Activated CD8-positive, alpha-beta memory T cell treated with anti-CD3 and anti-CD28 coated beads, Interleukin-2, amount 50 U/mL, for 1 hour (primary cell): Measurements from ENCODE around the gene FBXO45.
"Not testable (repeated sequence)": the region's sequence is repeated elsewhere in the genome, so short reads cannot be mapped to it uniquely, and the experiment has no call there.

ENCODE experiments used
- DNase-seq: peaks from one replicate; pipeline ENCODE4 v3.0.0-alpha.2; 2020; ENCODE audit errors: extremely low read depth

FBXO45 gene, protein sequence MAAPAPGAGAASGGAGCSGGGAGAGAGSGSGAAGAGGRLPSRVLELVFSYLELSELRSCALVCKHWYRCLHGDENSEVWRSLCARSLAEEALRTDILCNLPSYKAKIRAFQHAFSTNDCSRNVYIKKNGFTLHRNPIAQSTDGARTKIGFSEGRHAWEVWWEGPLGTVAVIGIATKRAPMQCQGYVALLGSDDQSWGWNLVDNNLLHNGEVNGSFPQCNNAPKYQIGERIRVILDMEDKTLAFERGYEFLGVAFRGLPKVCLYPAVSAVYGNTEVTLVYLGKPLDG

DNA sequence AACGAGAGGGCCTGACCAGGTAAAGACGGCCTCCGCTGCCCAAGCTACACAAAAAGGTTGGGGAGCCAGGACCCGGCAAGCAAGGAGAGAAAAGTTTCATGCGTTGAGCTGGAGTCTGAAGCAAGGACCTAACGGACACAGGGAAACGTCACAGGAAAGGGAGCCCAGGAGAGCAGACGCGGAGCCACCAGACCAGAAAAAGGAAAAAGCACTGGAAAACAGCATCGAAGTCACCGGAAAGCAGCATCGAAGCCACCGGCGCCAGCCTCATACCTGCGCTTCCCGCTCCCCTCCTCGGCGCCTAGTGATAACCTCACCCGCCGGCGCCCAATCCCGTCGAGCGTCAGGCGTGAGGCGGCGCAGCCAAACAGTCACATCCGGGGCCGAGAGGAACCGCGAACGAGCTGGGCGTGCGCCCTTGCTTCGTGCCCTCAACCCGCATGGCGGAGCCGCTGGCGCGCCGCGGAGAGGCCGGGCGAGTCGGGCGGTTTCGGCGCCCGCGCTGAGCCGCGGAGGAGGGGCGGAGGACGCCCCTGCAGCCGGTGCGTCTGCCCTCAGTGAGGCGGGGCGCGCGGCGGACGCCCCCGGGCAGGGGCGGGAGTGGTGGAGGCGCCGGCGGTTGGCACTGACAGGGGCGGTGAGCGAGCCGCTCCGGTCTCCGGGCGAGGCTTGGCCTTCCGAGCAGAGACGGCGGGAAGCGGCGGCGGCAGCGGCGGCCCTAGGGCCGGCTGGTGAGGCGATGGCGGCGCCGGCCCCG lies at the start of gene FBXO45, which contains the start of gene WDR53:
Gene FBXO45, plus strand, starts transcription at position 415 of the 757 bp plus-strand sequence. Its CDS starts 325 bp downstream, at position 740.
Gene WDR53, minus strand, starts transcription at position 309 of the 757 bp plus-strand sequence. CDS start 7,079 bp downstream, outside the sequence.
- peak; percentile 84 for DNase-seq

DNA sequence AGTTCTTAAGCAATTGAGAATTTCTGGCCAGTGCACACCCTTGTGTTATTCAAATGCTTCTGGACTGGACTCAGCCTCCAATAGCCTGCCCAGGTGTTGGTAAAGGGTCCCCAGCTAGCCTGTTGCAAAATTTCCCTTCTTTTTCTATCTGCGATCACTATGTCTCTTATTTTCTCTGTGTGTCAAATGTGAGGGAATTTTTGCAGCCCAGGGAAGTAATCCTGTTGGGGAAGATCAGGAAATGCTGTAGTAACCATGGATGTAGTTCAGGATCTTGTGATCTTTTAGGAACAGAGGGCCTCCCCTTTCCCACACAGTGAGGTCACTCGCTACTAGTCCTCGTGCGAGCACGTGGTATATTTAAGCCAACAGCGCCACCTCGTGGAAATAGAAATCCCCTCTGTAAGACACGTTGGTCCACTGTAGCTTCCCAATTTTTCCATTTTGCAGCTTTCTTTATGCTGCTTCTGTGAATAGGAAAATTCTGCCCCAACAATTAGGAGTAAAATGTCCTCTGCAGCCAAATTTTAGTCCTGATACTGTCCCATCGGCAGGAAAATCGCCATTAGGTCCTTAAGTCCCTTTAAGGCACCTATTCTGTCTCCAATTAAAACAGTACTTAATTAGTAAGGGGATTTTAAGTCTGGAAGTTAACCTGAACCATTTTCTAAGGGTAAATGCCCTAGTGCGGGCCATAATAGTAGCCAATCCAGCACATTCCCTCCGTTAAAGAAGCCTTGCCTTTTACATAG lies 49.3 kb upstream of the FBXO45 start:
- no peak for DNase-seq

DNA sequence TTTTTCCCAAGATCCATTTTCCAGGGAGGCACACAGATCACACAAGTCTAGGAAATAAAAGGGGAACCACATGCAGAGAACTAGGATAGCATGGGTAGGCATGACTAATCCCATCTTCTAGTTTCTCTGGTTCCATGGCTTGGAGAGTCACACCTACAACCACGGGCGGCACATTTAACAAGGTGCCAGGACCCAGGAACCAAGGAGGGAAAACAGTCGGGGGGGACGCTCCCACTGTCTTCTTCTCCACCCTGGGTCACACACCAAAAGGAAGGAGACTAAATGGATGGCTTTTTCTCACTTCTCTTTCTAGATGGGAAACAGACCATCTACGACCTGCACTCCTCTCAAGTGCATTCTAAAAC lies 48.8 kb upstream of the FBXO45 start:
- no peak for DNase-seq

DNA sequence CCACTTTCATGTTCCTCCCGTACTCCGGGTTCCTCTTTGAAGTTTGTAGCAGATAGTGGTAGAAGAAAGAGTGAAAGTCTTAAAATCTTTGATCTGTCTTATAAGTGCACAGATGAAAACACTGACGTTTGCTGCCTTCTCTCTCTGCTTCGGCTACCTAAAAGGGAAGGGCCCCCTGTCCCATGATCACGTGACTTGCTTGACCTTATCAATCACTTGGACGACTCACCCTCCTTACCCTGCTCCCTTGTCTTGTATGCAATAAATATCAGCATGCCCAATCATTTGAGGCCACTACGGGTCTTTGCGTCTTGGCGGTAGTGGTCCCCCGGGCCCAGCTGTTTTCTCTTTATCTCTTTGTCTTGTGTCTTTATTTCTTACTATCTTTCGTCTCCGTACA lies 47.2 kb upstream of the FBXO45 start:
- not testable (repeated sequence) for DNase-seq

DNA sequence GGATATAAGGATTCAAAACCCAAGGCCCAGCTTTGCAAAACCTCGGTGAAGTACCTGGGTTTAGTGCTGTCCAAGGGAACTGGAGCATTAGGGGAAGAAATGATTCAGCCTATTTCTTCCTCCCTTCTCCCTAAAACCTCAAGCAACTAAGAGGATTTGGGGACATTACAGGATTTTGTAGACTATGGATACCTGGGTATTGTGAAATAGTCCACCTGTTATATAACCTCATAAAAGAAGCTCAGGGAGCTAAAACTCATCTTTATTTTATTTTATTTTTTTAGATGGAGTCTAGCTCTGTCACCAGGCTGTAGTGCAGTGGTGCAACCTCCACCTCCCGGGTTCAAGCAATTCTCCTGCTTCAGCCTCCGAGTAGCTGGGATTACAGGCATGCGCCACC lies 44.6 kb upstream of the FBXO45 start:
- DNase-seq = no peak

DNA sequence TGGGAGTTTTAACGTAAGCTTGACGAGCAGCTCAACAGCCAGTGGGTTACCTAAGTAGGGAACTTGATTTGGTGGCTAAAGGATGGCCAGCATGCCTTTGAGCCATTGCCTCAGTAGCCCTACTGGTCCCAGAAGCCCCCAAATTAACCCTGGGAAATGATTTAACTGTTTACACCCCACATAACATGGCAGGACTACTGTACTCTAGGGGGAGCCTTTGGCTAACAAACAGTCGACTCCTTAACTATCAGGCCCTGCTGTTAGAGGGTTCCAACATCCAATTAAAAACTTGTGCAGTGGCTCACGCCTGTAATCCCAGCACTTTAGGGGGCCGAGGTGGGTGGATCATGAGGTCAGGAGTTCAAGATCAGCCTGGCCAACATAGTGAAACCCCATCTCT lies 43.9 kb upstream of the FBXO45 start:
- DNase-seq = no peak

DNA sequence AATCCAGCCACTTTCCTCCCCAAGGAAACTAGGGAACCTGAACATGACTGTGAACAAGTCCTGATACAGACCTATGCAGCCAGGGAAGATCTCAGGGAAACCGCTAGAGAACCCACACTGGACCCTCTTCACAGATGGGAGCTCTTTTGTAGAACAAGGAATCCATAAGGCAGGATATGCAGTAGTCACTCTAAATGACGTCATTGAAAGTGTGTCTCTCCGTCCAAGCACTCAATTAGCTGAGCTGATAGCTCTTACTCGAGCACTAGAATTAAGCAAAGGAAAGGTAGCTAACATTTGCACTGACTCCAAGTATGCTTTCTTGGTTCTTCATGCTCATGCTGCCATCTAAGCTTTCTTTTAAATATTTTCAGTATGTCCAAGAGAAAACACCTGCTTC lies 43.3 kb upstream of the FBXO45 start:
- DNase-seq = no peak

DNA sequence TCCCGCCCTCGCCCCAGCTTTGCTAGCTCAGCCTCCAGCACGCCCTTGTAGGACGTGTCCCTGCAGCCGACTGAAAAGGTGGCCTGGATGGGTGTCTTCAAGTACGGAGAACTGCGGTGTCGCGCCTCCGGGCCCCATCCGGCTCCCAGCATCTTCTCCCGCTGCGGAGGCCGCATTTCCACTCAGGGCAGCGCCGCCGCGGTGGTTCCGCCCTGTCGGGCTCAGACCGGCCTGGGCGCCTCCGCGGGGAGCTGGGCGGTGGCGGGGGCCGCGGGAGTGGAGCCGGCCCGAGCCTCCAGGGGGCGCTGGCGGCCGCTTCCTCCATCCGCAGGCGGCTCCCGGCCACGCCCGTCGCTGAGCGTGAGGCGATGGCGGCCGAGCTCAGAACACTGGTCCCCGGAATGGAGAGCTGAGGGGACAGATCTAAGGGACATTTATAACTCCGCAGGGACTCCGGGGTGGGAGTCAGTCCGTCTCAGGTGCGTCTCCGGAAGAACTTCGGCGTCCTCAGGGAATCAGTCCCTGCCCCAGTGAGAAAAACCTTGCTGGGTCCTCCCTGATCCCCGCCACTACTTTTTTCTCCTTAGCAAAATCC lies 39.7 kb upstream of the FBXO45 start:
- no peak for DNase-seq

DNA sequence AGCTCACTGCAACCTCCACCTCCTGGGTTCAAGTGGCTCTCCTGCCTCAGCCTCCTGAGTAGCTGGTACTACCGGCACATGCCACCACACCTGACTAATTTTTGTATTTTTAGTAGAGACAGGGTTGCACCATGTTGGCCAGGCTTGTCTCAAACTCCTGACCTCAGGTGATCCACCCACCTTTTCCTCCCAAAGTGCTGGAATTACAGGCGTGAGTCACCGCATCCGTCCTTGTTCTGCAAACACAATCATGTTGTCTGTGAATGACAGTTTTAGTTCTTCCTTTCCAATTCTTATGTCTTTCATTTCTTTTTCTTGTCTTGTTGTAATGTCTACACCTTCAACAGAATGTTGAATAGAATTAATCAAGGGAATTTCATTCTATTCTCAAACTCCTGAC lies 37.0 kb upstream of the FBXO45 start:
- DNase-seq = no peak

DNA sequence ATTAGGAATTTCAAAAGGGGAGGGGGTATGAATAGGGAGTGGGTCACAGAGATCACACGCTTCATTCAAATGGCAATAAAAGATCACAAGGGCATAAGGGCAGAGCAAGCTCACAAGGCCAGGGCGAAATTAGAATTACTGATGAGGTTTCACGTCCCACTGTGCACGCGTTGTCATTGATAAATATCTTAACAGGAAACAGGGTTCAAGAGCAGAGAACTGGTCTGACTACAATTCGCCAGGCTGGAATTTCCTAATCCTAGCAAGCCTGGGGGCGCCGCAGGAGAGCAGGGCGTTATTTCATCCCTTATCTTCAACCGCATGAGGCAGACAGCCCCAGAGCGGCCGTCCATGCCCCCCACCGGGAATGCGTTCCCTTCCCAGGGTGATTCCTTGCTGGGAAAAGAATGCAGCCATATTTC lies 35.2 kb upstream of the FBXO45 start:
- DNase-seq = no peak

DNA sequence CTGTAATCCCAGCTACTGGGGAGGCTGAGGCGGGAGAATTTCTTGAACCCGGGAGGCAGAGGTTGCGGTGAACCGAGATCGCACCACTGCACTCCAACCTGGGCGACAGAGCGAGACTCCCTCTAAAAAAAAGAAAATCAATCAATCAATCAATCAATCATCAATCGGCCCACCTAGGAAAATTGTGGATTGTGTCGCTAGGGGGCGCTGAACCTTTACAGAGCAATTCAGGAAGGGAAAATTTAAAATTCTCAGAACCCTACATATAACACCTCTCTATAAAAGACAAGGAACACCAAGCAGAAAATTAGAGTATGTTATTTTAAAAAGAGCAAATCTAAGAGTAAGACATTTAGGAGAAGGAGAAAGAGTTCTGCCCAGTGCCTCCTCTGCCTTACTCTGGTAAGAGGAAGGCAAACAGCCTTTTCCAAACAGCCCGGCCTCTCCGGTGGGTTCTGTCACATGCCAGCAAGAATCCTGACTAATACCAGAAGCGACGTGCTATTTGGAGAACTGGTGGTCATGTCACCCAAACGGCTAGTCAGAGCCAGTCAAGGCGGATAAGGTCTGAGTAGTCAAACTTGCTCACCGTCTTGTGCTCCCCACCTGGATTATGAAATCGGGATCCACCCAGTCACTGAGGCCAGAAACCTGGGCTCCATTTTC lies 31.0 kb upstream of the FBXO45 start:
- no peak for DNase-seq

DNA sequence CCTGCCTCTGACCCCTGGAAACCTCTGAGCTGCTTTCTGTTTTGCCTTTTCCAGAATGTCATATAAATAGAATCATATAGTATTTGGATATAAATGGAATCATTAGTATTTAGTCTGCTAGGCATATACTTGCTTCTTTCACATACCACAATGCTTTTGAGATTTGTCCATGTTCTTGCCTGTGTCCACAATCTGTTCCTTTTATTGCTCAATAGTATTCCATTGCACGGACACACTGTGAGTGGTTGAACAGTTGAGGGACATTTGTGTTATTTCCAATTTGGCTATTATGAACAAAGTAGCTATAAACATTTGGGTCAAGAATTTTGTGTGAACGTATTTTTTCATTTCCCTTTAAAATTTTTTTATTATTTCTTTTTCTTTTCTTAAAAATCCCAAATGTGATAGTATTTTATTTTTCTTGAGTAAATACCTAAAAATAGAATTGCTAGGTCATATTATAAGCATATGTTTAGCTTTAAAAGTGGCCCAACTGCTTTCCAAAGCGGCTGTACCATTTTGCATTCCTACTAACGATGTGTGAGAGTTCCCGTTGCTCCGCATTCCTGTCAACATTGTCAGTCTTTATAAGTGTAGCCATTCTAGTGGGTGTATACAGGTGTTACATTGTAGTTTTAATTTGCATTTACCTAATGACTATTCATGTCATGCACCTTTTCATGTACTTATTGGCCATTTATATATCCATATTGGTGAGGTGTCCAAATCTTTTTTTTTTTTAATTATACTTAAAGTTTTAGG lies 26.6 kb upstream of the FBXO45 start:
- no peak for DNase-seq

DNA sequence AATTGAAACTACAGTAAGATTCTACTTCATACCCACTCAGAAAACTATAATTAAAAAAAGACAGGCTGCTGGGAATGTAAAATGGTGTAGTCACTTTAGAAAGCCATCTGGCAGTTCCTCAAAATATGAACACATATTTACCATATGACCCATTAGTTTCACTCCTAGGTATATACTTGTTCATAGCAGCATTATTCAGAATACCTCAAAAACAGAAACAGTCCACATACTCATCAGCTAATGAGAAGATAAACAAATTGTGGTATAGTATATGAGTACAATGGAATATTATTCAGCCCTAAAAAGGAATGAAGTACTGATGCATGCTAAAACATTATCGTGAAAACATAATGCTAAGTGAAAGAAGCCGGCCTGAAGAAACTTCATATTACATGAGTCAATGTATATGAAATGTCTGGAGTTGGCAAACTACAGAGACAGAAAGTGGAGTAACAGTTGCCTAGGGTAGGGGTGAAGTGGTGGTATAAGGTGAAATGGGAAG lies 23.9 kb upstream of the FBXO45 start:
- DNase-seq = no peak

DNA sequence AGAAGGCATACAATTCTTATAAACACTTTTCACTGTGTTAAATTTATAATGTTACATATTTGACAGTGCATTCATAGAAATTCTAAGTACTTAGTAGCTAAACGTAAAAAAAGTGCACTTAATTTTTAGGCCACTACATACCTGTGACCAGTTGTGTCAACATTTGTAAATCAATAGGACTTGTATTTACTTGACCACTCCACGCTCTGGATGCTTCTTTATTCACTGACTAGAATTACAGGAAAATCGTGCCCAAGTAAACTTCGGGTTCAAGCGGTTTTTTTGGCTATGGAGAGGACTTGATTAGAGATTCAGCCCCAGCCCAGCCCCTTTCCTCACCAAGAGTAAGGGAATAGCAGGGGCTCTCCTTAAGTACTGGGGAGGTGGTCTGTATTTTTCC lies 21.9 kb upstream of the FBXO45 start:
- no peak for DNase-seq

DNA sequence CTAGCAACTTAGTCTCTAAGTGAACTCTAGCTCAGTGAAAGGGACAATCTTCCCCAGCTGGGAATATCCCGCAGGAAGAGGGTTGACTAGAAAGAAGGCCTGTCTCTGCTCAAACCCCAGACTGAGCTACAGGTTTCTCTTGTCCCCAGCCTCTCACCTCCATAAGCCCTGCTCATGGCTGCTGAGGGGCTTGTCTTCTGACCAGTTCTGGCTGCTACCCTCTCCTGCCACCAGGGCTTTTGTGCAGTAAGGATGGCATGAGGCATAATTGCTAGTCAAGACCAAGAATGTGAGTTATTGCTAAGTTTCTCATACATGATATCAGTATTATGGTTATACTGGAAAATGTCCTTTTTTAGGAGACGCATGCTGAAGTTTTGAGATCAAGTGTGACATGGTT lies 21.4 kb upstream of the FBXO45 start:
- DNase-seq = no peak

DNA sequence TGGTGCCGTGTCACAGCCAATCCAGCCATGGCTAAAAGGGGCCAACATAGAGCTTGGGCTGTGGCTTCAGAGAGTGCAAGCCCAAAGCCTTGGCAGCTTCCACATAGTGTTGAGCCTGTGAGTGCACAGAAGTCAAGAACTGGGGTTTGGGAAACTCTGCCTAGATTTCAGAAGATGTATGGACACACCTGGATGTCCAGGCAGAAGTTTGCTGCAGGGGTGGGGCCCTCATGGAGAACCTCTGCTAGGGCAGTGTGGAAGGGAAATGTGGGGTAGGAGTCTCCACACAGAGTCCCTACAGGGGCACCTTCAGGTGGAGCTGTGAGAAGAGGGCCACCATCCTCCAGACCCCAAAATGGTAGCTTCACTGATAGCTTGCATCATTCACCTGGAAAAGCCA lies 19.1 kb upstream of the FBXO45 start:
- not testable (repeated sequence) for DNase-seq

DNA sequence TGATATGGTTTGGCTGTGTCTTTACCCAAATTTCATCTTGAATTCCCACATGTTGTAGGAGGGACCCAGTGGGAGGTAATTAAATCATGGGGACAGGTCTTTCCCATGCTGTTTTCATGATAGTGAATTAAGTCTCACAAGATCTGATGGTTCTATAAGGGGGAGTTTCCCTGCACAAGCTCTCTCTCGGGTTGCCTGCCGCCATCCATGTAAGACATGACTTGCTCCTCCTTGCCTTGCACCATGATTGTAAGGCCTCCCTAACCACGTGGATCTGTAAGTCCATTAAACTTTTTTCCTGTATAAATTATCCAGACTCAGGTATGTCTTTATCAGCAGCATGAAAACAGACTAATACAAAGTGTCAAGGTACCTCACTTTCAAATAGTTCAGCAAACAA lies 18.3 kb upstream of the FBXO45 start:
- not testable (repeated sequence) for DNase-seq

DNA sequence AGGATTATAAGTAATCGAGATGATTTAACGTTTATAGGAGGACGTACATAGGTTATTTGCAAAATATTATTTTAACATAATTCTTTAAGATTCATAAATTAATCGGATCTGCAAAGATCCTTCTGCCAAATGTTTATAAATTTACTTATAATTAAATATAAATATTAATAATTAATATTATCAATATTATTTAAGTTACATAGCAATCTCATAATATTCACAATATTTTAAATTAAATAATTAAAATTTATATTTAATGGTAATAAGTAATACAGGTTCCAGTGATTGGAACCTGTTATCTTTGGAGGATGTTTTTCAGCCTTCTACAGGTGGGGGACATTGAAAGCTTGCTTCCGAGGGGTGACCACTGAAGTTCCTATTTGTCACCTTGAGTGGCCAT lies 16.2 kb upstream of the FBXO45 start:
- DNase-seq = no peak

DNA sequence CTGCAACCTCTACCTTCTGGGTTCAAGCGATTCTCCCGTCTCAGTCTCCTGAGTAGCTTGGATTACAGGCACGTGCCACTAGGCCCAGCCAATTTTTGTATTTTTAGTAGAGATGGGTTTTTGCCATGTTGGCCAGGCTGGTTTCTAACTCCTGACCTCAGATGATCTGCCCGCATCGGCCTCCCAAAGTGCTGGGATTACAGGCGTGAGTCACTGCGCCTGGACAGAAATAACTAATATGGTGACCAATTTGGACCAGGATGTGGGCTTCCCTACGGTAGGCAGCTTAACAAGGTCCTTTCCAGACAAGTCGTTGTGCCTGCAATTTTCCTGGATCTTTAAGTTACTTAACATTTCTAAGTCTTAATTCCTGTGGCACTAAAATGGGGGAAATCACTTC lies 14.9 kb upstream of the FBXO45 start:
- DNase-seq = no peak

DNA sequence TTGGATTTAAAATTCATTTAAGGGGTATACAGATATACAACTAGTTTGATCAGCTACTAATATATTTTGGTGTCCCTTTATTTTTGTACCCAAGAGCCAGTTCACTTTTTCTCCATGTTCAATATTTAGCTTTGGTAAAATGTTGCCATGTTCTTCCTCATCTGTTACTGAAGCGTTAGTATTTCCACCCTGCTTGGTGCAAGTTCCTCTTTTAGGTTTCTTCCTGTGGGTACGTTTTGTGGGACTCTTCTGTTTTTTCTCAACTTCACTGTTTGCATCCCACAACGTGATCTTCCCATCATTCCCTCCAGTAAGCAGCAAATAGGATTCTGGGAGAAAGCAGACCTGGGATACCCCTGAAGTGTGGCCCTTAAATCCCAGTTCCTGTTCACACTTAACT lies 14.3 kb upstream of the FBXO45 start:
- no peak for DNase-seq

DNA sequence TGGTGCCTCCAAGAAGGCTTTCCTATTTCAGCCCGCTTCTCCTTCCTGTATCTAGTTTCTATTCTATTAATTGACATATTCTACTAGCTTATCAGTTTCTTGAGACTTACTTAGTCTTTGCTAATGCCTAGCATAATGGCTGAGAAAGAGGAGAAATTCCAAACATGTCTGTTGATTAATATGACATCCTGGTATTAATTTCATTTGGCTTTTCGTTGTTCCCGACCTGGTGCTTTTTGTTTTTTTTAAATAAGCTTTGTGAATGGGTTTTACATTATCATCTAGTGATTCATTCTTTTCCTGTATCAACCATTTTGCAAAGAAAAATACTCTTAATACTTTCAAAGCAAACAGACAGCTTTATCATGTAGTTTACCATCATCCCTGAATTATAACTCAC lies 13.2 kb upstream of the FBXO45 start:
- DNase-seq = no peak
